Measurements from ENCODE around the gene IFT88. TPM values are rescaled to one million over a fixed set of nuclear protein-coding genes. Genes with fewer than 3 reads are reported as not detected.
A peak's percentile ranks its signal among the peaks of the same experiment; 100 is the strongest.

IFT88 gene
- total RNA-seq, 1 experiment from 2014 or later: 12.1 TPM

DNA sequence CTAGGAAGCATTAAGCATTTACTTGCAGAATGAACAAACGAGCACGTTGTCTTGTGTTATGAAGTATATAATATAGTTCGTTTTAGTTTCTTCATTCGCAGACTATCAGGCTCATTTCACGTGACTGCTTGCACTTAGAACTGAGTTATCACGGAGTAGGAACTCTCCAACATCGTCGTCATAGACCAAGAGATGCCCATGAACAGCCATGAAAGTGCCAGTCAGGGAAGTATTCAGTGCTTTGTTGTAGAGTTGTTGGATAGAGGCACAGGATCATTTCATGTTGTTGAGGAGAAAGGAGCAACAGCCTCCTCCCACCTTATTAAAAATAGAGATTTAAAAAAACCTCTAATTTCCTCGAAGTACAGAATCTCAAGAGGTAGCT, 135.6 kb downstream of the IFT88 start:
- Mint-ChIP-seq H3K36me3 (ENCODE audit: insufficient read depth, unreplicated experiment) (peaks cover 2% of the 10 kb centered on the region), H3K9me3 (ENCODE audit: unreplicated experiment) (no peaks in the 10 kb centered on the region), H3K4me3 (ENCODE audit: unreplicated experiment) (peak overlapping the region; percentile 92), H3K27ac (ENCODE audit: unreplicated experiment) (no peak overlapping the region), H3K4me1 (ENCODE audit: low read depth, unreplicated experiment) (peaks cover 10% of the 10 kb centered on the region), H3K27me3 (ENCODE audit: insufficient read depth, unreplicated experiment) (no peaks in the 10 kb centered on the region)
- Histone ChIP-seq H3K36me3 (ENCODE audit: control insufficient read depth, insufficient read depth, low read length) (no peaks in the 10 kb centered on the region), H3K4me3 (ENCODE audit: low read depth, low read length) (peak overlapping the region; percentile 92), H3K27me3 (replicated peaks; ENCODE audit: control insufficient read depth, insufficient read depth, low read length) (no peaks in the 10 kb centered on the region), H3K9me3 (no peaks in the 10 kb centered on the region), H3K4me1 (peaks cover 15% of the 10 kb centered on the region)
- intact Hi-C loops (cut with micrococcal nuclease; ENCODE audit: unreplicated experiment): loop anchor here (2.0 to 10.0 kb wide), 2 partner anchors 58 to 208 kb away; no protein-coding TSS in a partner anchor
- TF ChIP-seq, protein P1, sequence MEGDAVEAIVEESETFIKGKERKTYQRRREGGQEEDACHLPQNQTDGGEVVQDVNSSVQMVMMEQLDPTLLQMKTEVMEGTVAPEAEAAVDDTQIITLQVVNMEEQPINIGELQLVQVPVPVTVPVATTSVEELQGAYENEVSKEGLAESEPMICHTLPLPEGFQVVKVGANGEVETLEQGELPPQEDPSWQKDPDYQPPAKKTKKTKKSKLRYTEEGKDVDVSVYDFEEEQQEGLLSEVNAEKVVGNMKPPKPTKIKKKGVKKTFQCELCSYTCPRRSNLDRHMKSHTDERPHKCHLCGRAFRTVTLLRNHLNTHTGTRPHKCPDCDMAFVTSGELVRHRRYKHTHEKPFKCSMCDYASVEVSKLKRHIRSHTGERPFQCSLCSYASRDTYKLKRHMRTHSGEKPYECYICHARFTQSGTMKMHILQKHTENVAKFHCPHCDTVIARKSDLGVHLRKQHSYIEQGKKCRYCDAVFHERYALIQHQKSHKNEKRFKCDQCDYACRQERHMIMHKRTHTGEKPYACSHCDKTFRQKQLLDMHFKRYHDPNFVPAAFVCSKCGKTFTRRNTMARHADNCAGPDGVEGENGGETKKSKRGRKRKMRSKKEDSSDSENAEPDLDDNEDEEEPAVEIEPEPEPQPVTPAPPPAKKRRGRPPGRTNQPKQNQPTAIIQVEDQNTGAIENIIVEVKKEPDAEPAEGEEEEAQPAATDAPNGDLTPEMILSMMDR (IDR thresholded peaks at IDR 0.05; ENCODE audit: insufficient read depth in 1 of 2, low read depth in 1 of 2, low read length in 1 of 2, severe bottlenecking in 1 of 2, unreplicated experiment in 1 of 2): no peak
- CTCF ChIA-PET: interaction anchor here (0.9 to 1.3 kb wide), 3 partner anchors 162 to 521 kb away, joined by 4 to 5 read pairs (median 4); no protein-coding TSS in a partner anchor
- POLR2A ChIA-PET: no interaction called here
- TSS peak; percentile 86 for BruUV-seq (replicated peaks)
- no peak for DNase-seq

DNA sequence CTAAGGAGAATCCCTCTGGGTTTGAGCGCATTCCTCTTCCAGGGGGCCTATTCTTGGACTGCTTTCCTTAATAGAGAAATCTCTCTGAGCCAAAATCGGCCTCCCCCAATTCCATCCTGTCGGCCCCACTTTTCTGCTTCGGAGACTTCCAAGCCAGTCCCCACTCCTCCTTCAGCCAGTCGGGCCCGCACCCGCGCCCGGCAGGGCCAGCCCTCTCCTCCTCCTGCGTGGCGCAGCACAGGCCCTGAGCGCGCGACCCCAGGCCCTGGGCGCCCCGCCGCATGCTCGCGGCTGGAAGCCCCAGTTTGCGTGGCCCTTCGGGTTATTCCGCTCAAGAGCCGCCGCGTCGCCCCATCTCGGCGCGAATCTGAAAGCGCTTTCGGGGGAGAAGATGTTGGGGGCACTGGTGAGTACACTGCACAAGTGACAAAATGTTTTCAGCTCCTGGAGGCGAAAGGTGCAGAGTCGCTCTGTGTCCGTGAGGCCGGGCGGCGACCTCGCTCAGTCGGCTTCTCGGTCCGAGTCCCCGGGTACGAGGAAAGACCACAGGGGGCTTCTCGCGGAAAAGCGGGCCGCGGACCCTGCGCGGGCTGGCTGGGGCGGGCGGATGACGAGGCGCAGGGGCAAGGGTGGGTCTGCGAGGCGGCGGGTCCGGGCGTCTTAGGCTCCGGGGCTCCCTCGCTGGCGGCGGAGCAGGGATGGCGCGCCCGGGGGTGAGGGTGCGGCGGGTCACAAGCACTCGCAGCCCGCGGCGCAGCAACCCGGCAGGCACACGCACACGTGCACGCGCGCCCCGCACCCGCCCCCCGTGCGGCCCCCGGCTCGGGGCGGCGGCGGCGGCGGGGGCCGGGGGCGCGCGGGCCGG, 136.2 kb downstream of the IFT88 start, which contains the start of gene IL17D:
Gene IL17D (plus strand): TSS at position 785 of the 865 bp plus-strand sequence. CDS start 303 bp downstream, outside the sequence.
- peak within 1 kb of the TSS; percentile 76 for H3K27ac Mint-ChIP-seq (ENCODE audit: unreplicated experiment)
- H3K36me3 Mint-ChIP-seq (ENCODE audit: insufficient read depth, unreplicated experiment): peaks cover 4% of the 10 kb centered on the region
- H3K4me1 Mint-ChIP-seq (ENCODE audit: low read depth, unreplicated experiment): peaks cover 10% of the 10 kb centered on the region
- no peaks in the 10 kb centered on the region for H3K9me3 Mint-ChIP-seq (ENCODE audit: unreplicated experiment)
- Histone ChIP-seq H3K4me1 (peaks cover 15% of the 10 kb centered on the region), H3K4me3 (ENCODE audit: low read depth, low read length) (peak within 1 kb of the TSS; percentile 92), H3K27me3 (replicated peaks; ENCODE audit: control insufficient read depth, insufficient read depth, low read length) (no peaks in the 10 kb centered on the region), H3K9me3 (no peaks in the 10 kb centered on the region), H3K36me3 (ENCODE audit: control insufficient read depth, insufficient read depth, low read length) (no peaks in the 10 kb centered on the region)
- ChIA-PET POLR2A (no interaction called here), CTCF (interaction anchor here (0.6 to 1.3 kb wide), 8 partner anchors 12 to 521 kb away, joined by 3 to 5 read pairs (median 3); no protein-coding TSS in a partner anchor)
- TF ChIP-seq, protein P1 (IDR thresholded peaks at IDR 0.05; ENCODE audit: insufficient read depth in 1 of 2, low read depth in 1 of 2, low read length in 1 of 2, severe bottlenecking in 1 of 2, unreplicated experiment in 1 of 2): no peak
- DNase-seq: peak in 1 of 2 experiments; percentile 55
- no TSS peak for BruUV-seq (replicated peaks)
- H3K27me3 Mint-ChIP-seq (ENCODE audit: insufficient read depth, unreplicated experiment): no peaks in the 10 kb centered on the region
- intact Hi-C loops (cut with micrococcal nuclease; ENCODE audit: unreplicated experiment): loop anchor here (2.0 to 10.0 kb wide), 2 partner anchors 58 to 208 kb away; no protein-coding TSS in a partner anchor
- H3K4me3 Mint-ChIP-seq (ENCODE audit: unreplicated experiment): peak within 1 kb of the TSS; percentile 92

DNA sequence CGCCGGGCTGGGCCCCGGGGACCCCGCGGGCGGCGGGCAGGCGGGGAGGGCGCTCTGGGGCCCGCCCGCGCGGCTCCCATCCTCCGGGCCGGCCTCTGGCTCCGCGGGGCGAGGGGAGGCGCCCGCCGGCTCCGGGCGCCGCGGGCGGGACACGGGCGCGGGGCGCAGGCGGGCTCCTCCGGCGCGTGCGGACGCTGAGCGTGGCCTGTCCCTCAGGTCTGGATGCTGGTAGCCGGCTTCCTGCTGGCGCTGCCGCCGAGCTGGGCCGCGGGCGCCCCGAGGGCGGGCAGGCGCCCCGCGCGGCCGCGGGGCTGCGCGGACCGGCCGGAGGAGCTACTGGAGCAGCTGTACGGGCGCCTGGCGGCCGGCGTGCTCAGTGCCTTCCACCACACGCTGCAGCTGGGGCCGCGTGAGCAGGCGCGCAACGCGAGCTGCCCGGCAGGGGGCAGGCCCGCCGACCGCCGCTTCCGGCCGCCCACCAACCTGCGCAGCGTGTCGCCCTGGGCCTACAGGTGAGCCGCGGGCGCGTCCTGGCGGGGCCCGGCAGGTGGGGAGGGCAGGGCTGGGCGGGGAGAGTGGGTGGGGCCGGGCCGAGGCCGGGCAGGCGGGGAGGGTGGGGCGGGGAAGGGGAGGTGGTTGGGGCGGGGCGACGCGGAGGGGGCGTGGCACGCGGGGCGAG, 137.0 kb downstream of the IFT88 start:
- TF ChIP-seq, protein P1 (IDR thresholded peaks at IDR 0.05; ENCODE audit: insufficient read depth in 1 of 2, low read depth in 1 of 2, low read length in 1 of 2, severe bottlenecking in 1 of 2, unreplicated experiment in 1 of 2): peak; percentile 56 to 74
- no peaks in the 10 kb centered on the region for H3K27me3 Mint-ChIP-seq (ENCODE audit: insufficient read depth, unreplicated experiment)
- peak overlapping the region; percentile 92 for H3K4me3 Mint-ChIP-seq (ENCODE audit: unreplicated experiment)
- ChIA-PET POLR2A (no interaction called here), CTCF (interaction anchor here (0.6 to 1.3 kb wide), 8 partner anchors 11 to 522 kb away, joined by 3 to 5 read pairs (median 3); no protein-coding TSS in a partner anchor)
- DNase-seq: peak; percentile 94 to 97
- H3K27ac Mint-ChIP-seq (ENCODE audit: unreplicated experiment): no peak overlapping the region
- H3K27me3 ChIP-seq (replicated peaks; ENCODE audit: control insufficient read depth, insufficient read depth, low read length): no peaks in the 10 kb centered on the region
- peaks cover 10% of the 10 kb centered on the region for H3K4me1 Mint-ChIP-seq (ENCODE audit: low read depth, unreplicated experiment)
- H3K9me3 Mint-ChIP-seq (ENCODE audit: unreplicated experiment): no peaks in the 10 kb centered on the region
- no peaks in the 10 kb centered on the region for H3K9me3 ChIP-seq
- peaks cover 4% of the 10 kb centered on the region for H3K36me3 Mint-ChIP-seq (ENCODE audit: insufficient read depth, unreplicated experiment)
- BruUV-seq (replicated peaks): no TSS peak
- peaks cover 15% of the 10 kb centered on the region for H3K4me1 ChIP-seq
- intact Hi-C loops (cut with micrococcal nuclease; ENCODE audit: unreplicated experiment): loop anchor here (1.0 to 10.0 kb wide), 3 partner anchors 59 to 209 kb away; no protein-coding TSS in a partner anchor
- peak overlapping the region; percentile 92 for H3K4me3 ChIP-seq (ENCODE audit: low read depth, low read length)
- no peaks in the 10 kb centered on the region for H3K36me3 ChIP-seq (ENCODE audit: control insufficient read depth, insufficient read depth, low read length)

Data from Caco-2 (cell line).